K562 (cell line): ENCODE measurements around the gene DCUN1D3. TPM values are rescaled to one million over a fixed set of nuclear protein-coding genes. Genes with fewer than 3 reads are reported as not detected.

ENCODE experiments used
- DACH1 ChIP-seq: fragments of 450-650 bp; IDR thresholded peaks from 2 replicates; pipeline ENCODE4 v1.6.1; 2018; ENCODE audit not compliant: partially characterized antibody
- ESRRA ChIP-seq: fragments of 450-650 bp; IDR thresholded peaks from 2 replicates; pipeline ENCODE4 v1.6.1; 2014; ENCODE audit warnings: low read depth, mild to moderate bottlenecking, moderate library complexity, borderline replicate concordance
- FOXJ2 ChIP-seq: fragments of 200-800 bp; sonication (Bioruptor generic); IDR thresholded peaks from 2 replicates; pipeline ENCODE4 v1.6.1; 2016; ENCODE audit warnings: missing genetic modification characterization, missing compliant biosample characterization
- HDAC2 ChIP-seq: fragments of 450-650 bp; IDR thresholded peaks from 2 replicates; pipeline ENCODE4 v1.6.1; 2016; ENCODE audit warnings: mild to moderate bottlenecking
- HDAC3 ChIP-seq: fragments of 450-650 bp; IDR thresholded peaks from 2 replicates; pipeline ENCODE4 v1.6.1; 2018; ENCODE audit warnings: borderline replicate concordance, mild to moderate bottlenecking, moderate library complexity; ENCODE audit not compliant: partially characterized antibody
- HDGF ChIP-seq: fragments of 450-650 bp; IDR thresholded peaks from 2 replicates; pipeline ENCODE4 v1.6.1; 2016
- HMGN3 ChIP-seq: IDR thresholded peaks from 2 replicates; pipeline ENCODE4 v1.6.1; 2011; ENCODE audit warnings: borderline replicate concordance, low read depth, mild to moderate bottlenecking, mixed read lengths, low read length; ENCODE audit not compliant: insufficient read length; ENCODE audit errors: extremely low read depth
- KAT8 ChIP-seq: fragments of 450-650 bp; IDR thresholded peaks from 2 replicates; pipeline ENCODE4 v1.6.1; 2016; ENCODE audit warnings: low read depth, mild to moderate bottlenecking
- PCBP2 ChIP-seq: fragments of 200-400 bp; formaldehyde crosslinking; IDR thresholded peaks from 2 replicates; pipeline ENCODE4 v1.6.1; 2018; ENCODE audit warnings: low read length, low read depth, mild to moderate bottlenecking, moderate library complexity; ENCODE audit not compliant: poor library complexity, severe bottlenecking
- RAD21 ChIP-seq, 2 experiments: fragments of 250-450 bp in 1 of 2; fragments of 450-650 bp in 1 of 2; sonication (Bioruptor Pico) in 1 of 2; formaldehyde crosslinking in 1 of 2; IDR thresholded peaks in 1 of 2; conservative IDR thresholded peaks in 1 of 2; 2 replicates each; pipeline versions ENCODE4 v1.4.0 to v1.8.0; 2020 to 2022; ENCODE audit warnings: mild to moderate bottlenecking in 2 of 2, moderate library complexity in 1 of 2
- RBM14 ChIP-seq: fragments of 200-400 bp; formaldehyde crosslinking; IDR thresholded peaks from 2 replicates; pipeline ENCODE4 v1.6.1; 2018; ENCODE audit warnings: low read depth, mild to moderate bottlenecking, low read length, moderate library complexity, borderline replicate concordance; ENCODE audit not compliant: insufficient read depth
- RBM17 ChIP-seq: fragments of 200-400 bp; formaldehyde crosslinking; IDR thresholded peaks from 2 replicates; pipeline ENCODE4 v1.6.1; 2017; ENCODE audit warnings: low read depth, mild to moderate bottlenecking, low read length, borderline replicate concordance
- SIN3B ChIP-seq: fragments of 450-650 bp; IDR thresholded peaks from 2 replicates; pipeline ENCODE4 v1.6.1; 2017; ENCODE audit warnings: low read depth, mild to moderate bottlenecking, moderate library complexity
- SOX6 ChIP-seq: fragments of 450-650 bp; IDR thresholded peaks from 2 replicates; pipeline ENCODE4 v1.6.1; 2014; ENCODE audit warnings: mild to moderate bottlenecking
- ZNF551 ChIP-seq: fragments of 250-450 bp; sonication (Bioruptor Pico); IDR thresholded peaks from 2 replicates; pipeline ENCODE4 v1.5.0; 2021; ENCODE audit warnings: mild to moderate bottlenecking, moderate library complexity
- ZNF785 ChIP-seq: fragments of 250-450 bp; sonication (Bioruptor Pico); IDR thresholded peaks from 2 replicates; pipeline ENCODE4 v1.4.0; 2020; ENCODE audit warnings: mild to moderate bottlenecking
- polyA plus RNA-seq, 8 experiments: library from polyadenylated mRNA; depleted of rRNA in 4 of 8; stranded (reverse) in 5 of 8; unstranded in 3 of 8; fragments of >200 nt; fragmentation: Nextera tagmentation in 2 of 8; fragmentation: Illumina TruSeq in 1 of 8; extraction: Ambion mirVana in 2 of 8; extraction: Trizol in 1 of 8; gene quantifications; 2 replicates each; pipeline versions ENCODE4 v1.2.1 to v1.2.3, GENCODE V29; 2011 to 2014; ENCODE audit warnings: inconsistent platforms in 1 of 8, missing spikeins in 1 of 8
- total RNA-seq, 7 experiments: library from RNA; depleted of rRNA in 6 of 7; stranded (reverse); fragments of >200 nt in 6 of 7; fragmentation: Illumina TruSeq in 2 of 7; extraction: Trizol in 2 of 7; gene quantifications; 2 replicates each; pipeline versions ENCODE4 v1.2.1 to v1.2.3, GENCODE V29; 2011 to 2021; ENCODE audit warnings: low replicate concordance in 1 of 7
- TF ChIP-seq, protein P1 (sequence below), 3 experiments: fragments of 200-800 bp in 1 of 3; fragments of 250-450 bp in 1 of 3; fragments of 450-650 bp in 1 of 3; sonication (Bioruptor Pico) in 1 of 3; sonication (Bioruptor generic) in 1 of 3; formaldehyde crosslinking in 1 of 3; IDR thresholded peaks; 2 replicates each; pipeline versions ENCODE4 v1.6.1 to v1.8.0; 2016 to 2022; ENCODE audit warnings: mild to moderate bottlenecking in 2 of 3, missing genetic modification characterization in 2 of 3, missing compliant biosample characterization in 1 of 3, moderate library complexity in 1 of 3
- TF ChIP-seq, protein P2 (sequence below): sonication (generic); formaldehyde crosslinking; IDR thresholded peaks from 2 replicates; pipeline ENCODE4 v1.4.0; 2020; ENCODE audit warnings: mild to moderate bottlenecking, missing genetic modification reagents

The DCUN1D3 gene
- total and polyA plus RNA-seq, 9 of the 15 experiments (the other 6 are each of a cell fraction or from before 2014, with no cell fraction given): 1.0 to 4.7 (median 2.2) TPM

DNA sequence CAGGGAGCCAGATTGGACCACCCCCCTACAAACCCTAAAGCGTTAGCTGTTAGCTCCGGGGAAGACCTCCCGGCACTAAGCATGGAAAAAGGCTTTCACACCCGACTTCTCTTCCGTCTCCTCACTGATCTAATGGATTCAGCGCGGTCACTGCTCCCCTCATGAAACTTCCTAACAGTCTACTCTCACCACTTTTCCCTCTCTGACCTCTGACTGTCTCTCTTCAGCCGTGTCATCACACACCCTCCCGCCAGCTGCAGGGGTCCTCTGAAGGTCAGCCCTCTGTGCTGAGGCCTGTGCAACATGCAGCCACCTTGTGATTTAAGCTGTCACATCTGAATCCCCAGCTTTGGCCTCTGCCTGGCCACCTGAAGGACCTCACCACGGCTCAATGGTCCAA lies 16.1 kb upstream of the DCUN1D3 start (continued):
- TF ChIP-seq, protein P1, sequence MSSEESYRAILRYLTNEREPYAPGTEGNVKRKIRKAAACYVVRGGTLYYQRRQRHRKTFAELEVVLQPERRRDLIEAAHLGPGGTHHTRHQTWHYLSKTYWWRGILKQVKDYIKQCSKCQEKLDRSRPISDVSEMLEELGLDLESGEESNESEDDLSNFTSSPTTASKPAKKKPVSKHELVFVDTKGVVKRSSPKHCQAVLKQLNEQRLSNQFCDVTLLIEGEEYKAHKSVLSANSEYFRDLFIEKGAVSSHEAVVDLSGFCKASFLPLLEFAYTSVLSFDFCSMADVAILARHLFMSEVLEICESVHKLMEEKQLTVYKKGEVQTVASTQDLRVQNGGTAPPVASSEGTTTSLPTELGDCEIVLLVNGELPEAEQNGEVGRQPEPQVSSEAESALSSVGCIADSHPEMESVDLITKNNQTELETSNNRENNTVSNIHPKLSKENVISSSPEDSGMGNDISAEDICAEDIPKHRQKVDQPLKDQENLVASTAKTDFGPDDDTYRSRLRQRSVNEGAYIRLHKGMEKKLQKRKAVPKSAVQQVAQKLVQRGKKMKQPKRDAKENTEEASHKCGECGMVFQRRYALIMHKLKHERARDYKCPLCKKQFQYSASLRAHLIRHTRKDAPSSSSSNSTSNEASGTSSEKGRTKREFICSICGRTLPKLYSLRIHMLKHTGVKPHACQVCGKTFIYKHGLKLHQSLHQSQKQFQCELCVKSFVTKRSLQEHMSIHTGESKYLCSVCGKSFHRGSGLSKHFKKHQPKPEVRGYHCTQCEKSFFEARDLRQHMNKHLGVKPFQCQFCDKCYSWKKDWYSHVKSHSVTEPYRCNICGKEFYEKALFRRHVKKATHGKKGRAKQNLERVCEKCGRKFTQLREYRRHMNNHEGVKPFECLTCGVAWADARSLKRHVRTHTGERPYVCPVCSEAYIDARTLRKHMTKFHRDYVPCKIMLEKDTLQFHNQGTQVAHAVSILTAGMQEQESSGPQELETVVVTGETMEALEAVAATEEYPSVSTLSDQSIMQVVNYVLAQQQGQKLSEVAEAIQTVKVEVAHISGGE (CRISPR knock-in tag; IDR thresholded peaks at IDR 0.05): no peak
- TF ChIP-seq, protein P2, sequence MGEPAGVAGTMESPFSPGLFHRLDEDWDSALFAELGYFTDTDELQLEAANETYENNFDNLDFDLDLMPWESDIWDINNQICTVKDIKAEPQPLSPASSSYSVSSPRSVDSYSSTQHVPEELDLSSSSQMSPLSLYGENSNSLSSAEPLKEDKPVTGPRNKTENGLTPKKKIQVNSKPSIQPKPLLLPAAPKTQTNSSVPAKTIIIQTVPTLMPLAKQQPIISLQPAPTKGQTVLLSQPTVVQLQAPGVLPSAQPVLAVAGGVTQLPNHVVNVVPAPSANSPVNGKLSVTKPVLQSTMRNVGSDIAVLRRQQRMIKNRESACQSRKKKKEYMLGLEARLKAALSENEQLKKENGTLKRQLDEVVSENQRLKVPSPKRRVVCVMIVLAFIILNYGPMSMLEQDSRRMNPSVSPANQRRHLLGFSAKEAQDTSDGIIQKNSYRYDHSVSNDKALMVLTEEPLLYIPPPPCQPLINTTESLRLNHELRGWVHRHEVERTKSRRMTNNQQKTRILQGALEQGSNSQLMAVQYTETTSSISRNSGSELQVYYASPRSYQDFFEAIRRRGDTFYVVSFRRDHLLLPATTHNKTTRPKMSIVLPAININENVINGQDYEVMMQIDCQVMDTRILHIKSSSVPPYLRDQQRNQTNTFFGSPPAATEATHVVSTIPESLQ: no peak
- no peak for TF ChIP-seq DACH1
- TF ChIP-seq PCBP2: no peak
- no peak for TF ChIP-seq HDAC2
- TF ChIP-seq RAD21 (CRISPR knock-in tag; conservative IDR thresholded peaks at IDR 0.05 in 1 of 2, IDR thresholded peaks at IDR 0.05 in 1 of 2): no peak
- TF ChIP-seq RBM14: no peak
- TF ChIP-seq ZNF551 (CRISPR knock-in tag): no peak
- no peak for TF ChIP-seq HDAC3
- TF ChIP-seq ZNF785 (CRISPR knock-in tag): no peak
- no peak for TF ChIP-seq HMGN3
- TF ChIP-seq ESRRA: peak; percentile 65; the same call in 1 of the 2 replicates
- no peak for TF ChIP-seq SIN3B
- no peak for TF ChIP-seq RBM17
- no peak for TF ChIP-seq KAT8
- TF ChIP-seq SOX6: no peak
- TF ChIP-seq FOXJ2 (tag): no peak
- TF ChIP-seq HDGF: 0 out of 2 replicates have a peak, but pooled peaks have one; percentile 49
